Neural progenitor cell (in vitro differentiated cells): ENCODE results near the gene RRP8.

Experiments
- CTCF ChIP-seq: fragments of 200-600 bp; sonication (generic); IDR thresholded peaks from 2 replicates; pipeline ENCODE4 v1.5.1; 2017; ENCODE audit warnings: antibody characterized with exemption, mild to moderate bottlenecking
- EZH2 ChIP-seq: fragments of 200-600 bp; sonication (generic); IDR thresholded peaks from 2 replicates; pipeline ENCODE4 v1.6.1; 2017; ENCODE audit warnings: antibody characterized with exemption, mild to moderate bottlenecking, moderate library complexity
- EZH2phosphoT487 ChIP-seq: fragments of 200-600 bp; sonication (generic); IDR thresholded peaks from 2 replicates; pipeline ENCODE4 v1.6.1; 2017; ENCODE audit warnings: antibody characterized with exemption

- TF ChIP-seq CTCF (no peak), EZH2phosphoT487 (no peak), EZH2 (no peak)
Measured at GRCh38 chr11:6611963-6612212, 8.5 kb upstream of the RRP8 start.
